ENCODE data around the gene CENPS. TPM values are rescaled to one million over a fixed set of nuclear protein-coding genes. Genes with fewer than 3 reads are reported as not detected.

The CENPS gene
- total and polyA plus RNA-seq, 2 of the 13 experiments (the other 11 are each of a cell fraction or from before 2014, with no cell fraction given): 3.3 to 22.0 TPM

DNA sequence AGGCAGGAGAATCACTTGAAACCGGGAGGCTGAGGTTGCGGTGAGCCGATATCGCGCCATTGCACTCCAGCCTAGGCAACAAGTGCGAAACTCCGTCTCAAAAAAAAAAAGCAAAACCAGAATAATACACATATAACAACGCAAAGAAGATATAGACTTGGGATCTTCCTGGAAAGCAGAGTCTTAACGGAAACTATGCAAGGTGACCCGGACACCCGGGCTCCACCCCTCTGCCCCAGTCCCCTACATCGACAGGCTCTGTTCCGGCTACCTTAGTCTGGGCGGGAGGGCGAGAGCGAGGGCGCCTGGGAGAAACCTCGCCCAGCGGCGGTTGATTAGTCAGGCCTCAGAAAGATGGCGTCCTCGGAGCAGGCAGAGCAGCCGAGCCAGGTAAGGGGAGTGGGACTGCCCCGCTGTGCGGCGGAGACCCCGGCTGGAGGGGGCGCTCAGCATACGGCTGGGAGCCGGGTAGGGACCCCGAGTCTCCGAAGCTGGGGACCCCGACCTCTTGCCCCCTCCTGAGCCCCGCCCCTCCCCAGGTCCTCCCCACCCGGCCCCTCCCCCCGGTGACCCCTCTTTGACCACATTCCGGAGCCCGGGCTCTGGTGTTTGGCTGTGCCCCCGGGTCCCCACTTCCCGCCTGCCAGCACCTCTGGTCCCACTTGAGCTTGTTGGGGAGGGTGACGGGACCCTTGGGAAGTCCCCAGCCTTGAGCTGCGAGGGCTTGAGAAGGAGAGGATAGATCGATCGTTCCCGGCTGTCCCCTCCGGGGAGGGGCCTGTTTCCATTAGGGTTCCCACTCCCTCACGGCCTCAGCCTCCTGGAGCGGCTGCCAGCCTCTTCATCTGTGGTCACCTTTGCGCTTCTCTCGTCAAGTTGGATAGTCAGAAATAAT lies 44.6 kb downstream of the CENPS start, which contains the start of gene PEX14 (continued):
- TF ChIP-seq, protein P1, sequence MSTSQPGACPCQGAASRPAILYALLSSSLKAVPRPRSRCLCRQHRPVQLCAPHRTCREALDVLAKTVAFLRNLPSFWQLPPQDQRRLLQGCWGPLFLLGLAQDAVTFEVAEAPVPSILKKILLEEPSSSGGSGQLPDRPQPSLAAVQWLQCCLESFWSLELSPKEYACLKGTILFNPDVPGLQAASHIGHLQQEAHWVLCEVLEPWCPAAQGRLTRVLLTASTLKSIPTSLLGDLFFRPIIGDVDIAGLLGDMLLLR (CRISPR knock-in tag; IDR thresholded peaks at IDR 0.05): no peak
- TF ChIP-seq ZNF101 (CRISPR knock-in tag; IDR thresholded peaks at IDR 0.05; ENCODE audit: borderline replicate concordance, low read depth) (no peak), ZNF614 (CRISPR knock-in tag; IDR thresholded peaks at IDR 0.05; ENCODE audit: borderline replicate concordance) (peak; percentile 75; the same call in 1 of the 2 replicates), TAF15 (IDR thresholded peaks at IDR 0.05; ENCODE audit: low read depth, low read length, poor library complexity, severe bottlenecking) (peak; percentile 53), ZNF674 (CRISPR knock-in tag; IDR thresholded peaks at IDR 0.05; ENCODE audit: low read depth) (no peak), NR2F1 (CRISPR knock-in tag; IDR thresholded peaks at IDR 0.05) (peak in 1 of 2 experiments; percentile 23; a peak in 2 of 4 replicates), ZNF772 (CRISPR knock-in tag; IDR thresholded peaks at IDR 0.05) (peak; percentile 19; the same call in 1 of the 2 replicates), ZNF235 (CRISPR knock-in tag; IDR thresholded peaks at IDR 0.05; ENCODE audit: borderline replicate concordance) (no peak), SNRNP70 (IDR thresholded peaks at IDR 0.05; ENCODE audit: low read depth, low read length) (no peak), ZNF747 (CRISPR knock-in tag; IDR thresholded peaks at IDR 0.05; ENCODE audit: borderline replicate concordance) (no peak), KDM5A (IDR thresholded peaks at IDR 0.05; ENCODE audit: borderline replicate concordance, low read length) (peak; percentile 72; the same call in 1 of the 2 replicates), ARID2 (CRISPR knock-in tag; IDR thresholded peaks at IDR 0.05; ENCODE audit: borderline replicate concordance) (no peak), ZNF557 (CRISPR knock-in tag; IDR thresholded peaks at IDR 0.05) (no peak; the same call in 1 of the 2 replicates)
- TF ChIP-seq, protein P2, sequence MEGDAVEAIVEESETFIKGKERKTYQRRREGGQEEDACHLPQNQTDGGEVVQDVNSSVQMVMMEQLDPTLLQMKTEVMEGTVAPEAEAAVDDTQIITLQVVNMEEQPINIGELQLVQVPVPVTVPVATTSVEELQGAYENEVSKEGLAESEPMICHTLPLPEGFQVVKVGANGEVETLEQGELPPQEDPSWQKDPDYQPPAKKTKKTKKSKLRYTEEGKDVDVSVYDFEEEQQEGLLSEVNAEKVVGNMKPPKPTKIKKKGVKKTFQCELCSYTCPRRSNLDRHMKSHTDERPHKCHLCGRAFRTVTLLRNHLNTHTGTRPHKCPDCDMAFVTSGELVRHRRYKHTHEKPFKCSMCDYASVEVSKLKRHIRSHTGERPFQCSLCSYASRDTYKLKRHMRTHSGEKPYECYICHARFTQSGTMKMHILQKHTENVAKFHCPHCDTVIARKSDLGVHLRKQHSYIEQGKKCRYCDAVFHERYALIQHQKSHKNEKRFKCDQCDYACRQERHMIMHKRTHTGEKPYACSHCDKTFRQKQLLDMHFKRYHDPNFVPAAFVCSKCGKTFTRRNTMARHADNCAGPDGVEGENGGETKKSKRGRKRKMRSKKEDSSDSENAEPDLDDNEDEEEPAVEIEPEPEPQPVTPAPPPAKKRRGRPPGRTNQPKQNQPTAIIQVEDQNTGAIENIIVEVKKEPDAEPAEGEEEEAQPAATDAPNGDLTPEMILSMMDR (CRISPR knock-in tag; IDR thresholded peaks at IDR 0.05): peak; percentile 28
- TF ChIP-seq, protein P3, sequence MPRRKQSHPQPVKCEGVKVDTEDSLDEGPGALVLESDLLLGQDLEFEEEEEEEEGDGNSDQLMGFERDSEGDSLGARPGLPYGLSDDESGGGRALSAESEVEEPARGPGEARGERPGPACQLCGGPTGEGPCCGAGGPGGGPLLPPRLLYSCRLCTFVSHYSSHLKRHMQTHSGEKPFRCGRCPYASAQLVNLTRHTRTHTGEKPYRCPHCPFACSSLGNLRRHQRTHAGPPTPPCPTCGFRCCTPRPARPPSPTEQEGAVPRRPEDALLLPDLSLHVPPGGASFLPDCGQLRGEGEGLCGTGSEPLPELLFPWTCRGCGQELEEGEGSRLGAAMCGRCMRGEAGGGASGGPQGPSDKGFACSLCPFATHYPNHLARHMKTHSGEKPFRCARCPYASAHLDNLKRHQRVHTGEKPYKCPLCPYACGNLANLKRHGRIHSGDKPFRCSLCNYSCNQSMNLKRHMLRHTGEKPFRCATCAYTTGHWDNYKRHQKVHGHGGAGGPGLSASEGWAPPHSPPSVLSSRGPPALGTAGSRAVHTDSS (CRISPR knock-in tag; conservative IDR thresholded peaks at IDR 0.05): no peak
- TF ChIP-seq, protein P4, sequence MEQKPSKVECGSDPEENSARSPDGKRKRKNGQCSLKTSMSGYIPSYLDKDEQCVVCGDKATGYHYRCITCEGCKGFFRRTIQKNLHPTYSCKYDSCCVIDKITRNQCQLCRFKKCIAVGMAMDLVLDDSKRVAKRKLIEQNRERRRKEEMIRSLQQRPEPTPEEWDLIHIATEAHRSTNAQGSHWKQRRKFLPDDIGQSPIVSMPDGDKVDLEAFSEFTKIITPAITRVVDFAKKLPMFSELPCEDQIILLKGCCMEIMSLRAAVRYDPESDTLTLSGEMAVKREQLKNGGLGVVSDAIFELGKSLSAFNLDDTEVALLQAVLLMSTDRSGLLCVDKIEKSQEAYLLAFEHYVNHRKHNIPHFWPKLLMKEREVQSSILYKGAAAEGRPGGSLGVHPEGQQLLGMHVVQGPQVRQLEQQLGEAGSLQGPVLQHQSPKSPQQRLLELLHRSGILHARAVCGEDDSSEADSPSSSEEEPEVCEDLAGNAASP (CRISPR knock-in tag; IDR thresholded peaks at IDR 0.05; ENCODE audit: borderline replicate concordance): 0 out of 2 replicates have a peak, but pooled peaks have one; percentile 41
- TF ChIP-seq, protein P5, sequence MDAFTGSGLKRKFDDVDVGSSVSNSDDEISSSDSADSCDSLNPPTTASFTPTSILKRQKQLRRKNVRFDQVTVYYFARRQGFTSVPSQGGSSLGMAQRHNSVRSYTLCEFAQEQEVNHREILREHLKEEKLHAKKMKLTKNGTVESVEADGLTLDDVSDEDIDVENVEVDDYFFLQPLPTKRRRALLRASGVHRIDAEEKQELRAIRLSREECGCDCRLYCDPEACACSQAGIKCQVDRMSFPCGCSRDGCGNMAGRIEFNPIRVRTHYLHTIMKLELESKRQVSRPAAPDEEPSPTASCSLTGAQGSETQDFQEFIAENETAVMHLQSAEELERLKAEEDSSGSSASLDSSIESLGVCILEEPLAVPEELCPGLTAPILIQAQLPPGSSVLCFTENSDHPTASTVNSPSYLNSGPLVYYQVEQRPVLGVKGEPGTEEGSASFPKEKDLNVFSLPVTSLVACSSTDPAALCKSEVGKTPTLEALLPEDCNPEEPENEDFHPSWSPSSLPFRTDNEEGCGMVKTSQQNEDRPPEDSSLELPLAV (CRISPR knock-in tag; conservative IDR thresholded peaks at IDR 0.05; ENCODE audit: low read depth): no peak
- TF ChIP-seq, protein P6, sequence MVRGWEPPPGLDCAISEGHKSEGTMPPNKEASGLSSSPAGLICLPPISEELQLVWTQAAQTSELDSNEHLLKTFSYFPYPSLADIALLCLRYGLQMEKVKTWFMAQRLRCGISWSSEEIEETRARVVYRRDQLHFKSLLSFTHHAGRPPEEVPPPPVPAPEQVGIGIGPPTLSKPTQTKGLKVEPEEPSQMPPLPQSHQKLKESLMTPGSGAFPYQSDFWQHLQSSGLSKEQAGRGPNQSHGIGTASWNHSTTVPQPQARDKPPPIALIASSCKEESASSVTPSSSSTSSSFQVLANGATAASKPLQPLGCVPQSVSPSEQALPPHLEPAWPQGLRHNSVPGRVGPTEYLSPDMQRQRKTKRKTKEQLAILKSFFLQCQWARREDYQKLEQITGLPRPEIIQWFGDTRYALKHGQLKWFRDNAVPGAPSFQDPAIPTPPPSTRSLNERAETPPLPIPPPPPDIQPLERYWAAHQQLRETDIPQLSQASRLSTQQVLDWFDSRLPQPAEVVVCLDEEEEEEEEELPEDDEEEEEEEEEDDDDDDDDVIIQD (CRISPR knock-in tag; IDR thresholded peaks at IDR 0.05; ENCODE audit: low read depth): peak; percentile 59; the same call in 1 of the 2 replicates
